DMS 273 (cell line): Measurements from ENCODE around the gene CENPP.

Experiments
- DNase-seq: peaks from one replicate; lab custom pipeline; 2025; ENCODE audit not compliant: unreplicated experiment; lab: John Stamatoyannopoulos, UW

The CENPP gene

DNA sequence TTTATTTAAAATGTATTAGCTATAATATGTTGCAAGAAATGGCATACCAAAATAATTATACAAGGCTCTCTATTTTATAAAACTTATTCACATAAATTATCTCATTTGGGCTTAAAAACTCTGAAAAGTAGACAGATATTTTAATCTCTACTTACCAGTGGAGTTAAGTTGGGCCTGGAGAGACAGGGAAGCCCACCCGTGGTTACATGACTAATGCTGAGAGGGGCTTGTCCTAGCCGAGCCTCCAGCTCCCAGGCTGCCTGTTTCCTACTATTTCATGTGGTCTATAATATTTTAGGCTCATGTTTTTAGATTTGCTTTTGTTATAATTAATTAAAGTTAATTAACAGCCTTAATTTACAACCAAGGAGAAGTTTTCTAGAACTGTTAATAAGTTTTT lies 177.4 kb downstream of the CENPP start:
- no peak for DNase-seq

DNA sequence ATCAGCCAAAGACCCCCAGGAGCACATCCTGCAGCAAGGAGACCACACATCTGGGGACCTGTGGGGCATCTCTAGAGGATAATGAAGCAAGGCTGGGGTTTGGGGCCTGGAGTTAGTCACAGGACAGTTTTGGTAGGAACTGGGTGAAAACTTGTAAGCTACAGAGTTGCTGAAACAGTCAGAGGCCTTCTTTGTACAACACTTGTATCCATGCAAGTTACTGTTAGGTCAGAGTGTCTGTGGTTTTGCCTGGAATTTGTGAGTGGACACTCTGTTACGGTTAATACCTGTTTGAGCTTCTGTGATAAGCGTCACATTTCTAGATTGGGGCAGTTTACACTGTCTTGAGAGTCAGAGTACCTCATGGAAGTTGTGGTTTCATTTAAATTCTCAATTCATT lies 179.1 kb downstream of the CENPP start:
- no peak for DNase-seq

DNA sequence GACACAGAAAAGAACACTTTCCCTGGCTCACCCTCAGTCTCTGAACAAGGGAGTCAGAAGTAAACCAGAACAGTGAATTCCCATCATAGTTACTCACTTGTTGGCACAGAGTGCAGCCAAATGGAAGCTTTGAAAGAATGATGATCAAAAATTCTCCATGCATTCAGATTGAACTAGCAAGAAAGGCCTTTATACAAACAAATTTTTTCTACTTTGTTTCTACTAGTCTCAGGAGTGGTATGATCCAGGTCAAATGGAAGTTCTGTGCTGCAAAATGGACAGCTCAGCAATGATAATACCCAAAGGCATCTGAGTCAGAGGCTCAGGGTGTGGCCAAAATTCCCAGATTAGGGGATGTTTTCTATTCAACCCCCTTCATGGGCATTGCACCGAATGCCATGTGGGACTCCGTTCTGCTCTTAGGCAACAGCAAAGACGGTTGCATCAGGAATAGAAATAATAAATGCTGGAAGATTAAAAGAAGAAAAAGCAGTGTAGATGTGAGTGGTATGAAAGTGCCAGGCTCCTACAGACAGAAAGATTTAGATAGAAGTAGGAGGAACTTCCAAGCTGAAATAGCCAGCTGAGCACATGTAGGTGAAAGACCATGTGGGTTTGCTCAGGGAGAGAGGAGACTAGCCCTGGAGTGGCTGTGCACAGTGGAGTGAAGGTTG lies 180.6 kb downstream of the CENPP start:
- DNase-seq: no peak

DNA sequence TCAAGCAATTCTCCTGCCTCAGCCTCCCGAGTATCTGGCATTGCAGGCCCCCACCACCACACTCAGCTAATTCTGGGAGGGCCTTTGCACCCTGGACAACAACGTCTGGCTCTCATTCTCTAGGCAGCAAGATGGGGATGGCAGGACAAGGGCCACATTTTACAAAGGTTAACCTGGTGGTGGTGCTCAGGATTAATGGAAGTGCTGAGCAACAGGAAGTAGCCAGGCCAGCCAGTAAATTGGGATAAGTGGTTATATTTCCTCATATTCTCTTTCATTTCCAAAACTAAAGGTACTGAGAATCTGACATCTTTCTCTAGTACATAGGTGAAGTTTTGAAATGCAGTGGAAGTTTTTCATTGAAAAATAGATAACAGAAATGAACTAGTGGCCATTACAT lies 181.3 kb downstream of the CENPP start:
- no peak for DNase-seq

DNA sequence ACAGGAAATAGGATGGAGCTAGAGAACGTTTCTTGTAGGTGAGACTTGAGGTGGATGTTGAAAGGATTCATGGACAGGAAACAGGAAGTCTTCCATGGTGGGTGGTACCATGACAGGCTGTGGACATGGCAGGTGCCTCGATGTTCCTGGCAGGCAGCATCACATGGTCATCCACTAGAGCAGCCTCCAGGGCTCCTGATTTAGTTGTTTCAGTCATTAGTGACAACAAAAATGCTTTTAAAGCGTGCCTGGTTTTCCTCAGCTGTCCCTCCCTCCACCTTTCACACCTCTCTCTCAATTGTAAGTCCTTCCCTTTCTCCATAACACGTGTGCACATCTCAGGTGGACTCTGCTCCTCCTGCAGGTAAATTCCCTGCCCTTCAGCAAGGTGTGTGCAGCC lies 181.7 kb downstream of the CENPP start:
- no peak for DNase-seq

DNA sequence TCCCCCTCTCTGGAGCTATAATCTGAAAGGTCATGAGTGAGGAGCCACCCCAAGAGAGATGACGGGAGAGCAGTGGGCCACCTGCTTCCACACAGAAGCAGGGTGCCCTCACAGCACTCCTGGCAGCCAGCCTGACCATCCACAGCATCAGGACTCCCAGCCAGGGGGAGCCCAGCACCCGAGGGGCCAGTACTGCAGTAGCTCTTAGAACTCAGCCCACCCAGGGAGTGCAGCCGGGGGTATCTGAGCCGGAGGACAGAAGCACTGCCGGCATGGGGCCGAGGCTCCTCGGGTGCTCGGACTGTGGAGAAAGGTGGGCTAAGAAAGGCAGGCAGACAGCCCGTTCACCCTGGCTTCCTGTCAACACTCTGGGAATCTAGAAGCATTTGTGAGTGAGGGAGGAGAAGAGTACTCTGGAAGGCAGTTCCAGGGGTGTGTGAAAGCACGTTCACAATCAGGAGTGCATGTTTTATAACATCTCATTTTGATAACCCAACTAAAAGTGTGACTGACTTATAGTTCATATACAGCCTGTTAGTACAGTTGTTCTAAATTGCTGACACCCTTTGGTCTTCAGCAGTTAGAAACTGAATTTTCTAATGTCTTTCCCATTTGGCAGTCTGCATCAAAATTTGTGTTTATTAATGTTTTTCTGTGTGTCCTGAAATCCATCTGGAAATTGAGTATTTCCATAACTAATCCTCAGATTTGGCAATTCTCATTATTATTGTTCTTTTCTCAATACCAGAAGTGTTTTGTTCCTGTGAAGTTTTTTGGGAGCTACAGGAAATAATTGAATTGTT lies 182.5 kb downstream of the CENPP start:
- no peak for DNase-seq

DNA sequence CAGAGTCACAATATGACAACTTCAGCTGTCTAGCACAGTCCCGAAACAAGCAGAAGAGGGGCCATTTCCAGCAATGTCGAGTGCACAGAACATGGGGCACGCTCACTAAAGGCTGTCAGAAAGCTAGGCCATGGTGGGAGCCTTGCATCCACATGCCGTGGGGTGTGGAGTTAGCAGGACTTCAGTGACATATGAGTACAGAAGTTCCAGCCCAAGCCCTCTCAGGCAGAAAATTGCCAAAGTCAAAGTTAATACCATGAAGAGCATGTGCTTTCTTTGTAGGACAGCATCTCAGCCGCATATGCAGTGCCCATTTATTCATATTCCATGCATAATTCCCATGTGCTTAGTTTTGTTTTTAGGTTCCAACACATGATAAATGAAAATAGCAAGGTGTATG lies 183.3 kb downstream of the CENPP start:
- DNase-seq: no peak

DNA sequence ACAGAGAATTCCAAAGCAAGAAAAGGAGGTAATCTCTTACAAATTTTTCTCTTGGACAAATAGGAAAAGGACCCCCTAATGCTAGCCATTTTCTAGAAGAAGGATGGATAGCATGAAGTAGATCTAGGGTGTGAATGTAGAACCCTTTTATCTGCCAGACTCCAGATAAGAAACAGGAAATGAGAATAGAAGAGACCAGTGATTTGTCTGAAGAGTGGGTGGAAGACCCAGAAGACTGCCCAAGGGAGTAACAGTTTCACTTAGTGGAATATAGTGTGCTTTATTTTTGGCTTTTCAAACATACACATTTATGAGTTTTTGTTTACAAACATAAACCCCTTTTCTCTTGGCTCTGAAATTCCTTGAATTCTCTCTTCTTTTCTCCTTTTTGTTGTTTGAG lies 185.0 kb downstream of the CENPP start:
- DNase-seq: no peak

DNA sequence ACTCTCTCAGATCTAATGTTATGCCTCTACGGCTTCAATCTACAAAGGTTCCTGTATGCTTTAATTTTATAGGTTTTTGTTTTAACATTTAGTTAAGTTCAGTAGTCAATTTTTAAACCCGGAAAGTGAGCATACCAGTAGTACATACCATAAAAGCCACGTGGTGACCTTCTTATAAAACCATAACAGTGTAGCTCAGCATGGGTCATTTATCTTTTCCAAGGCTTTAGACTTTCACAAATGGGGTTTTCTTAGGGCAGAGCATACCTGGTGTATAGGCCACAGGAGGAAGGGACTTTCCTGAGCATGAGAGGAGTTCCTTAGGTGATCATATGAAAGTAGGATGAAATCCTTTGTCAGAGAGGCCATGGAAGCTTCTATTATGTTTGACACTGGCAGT lies 186.9 kb downstream of the CENPP start:
- DNase-seq: no peak

DNA sequence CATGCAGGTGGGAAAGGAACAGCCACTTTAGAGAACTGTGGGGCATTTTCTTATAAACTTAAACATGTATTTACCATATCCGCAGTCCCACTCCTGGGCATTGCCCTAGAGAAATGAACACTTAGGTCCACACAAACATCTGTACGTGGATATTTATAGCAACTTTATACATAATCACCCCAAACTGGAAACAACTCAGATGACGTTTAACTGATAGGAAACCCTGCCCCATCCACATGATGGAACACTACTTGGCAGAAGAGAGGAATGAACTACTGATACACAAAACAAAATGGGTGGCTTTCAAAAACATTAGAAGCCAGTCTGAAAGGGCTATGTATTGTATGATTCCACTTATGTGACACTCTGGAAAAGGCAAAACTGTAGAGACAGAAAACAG lies 187.6 kb downstream of the CENPP start:
- no peak for DNase-seq

DNA sequence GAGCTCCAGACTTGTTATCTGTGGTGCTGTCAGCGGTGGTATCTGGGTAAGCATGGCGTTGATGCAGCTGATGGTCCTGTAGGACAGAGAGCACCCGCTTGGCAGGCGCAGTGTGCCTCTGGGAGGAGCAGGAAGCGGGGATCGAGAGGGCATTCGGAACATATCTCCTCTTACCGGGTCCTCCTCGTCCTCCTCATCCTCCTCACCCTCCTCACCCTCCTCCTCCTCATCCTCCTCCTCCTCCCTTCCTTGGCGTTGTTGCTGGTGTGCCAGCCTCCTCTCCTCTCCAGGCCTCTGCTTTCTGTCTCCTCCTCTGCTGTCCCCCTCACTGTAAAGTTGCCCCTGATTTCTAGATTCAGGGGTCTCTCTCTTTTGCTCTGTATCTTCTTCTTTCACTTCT lies 188.9 kb downstream of the CENPP start:
- DNase-seq: no peak

DNA sequence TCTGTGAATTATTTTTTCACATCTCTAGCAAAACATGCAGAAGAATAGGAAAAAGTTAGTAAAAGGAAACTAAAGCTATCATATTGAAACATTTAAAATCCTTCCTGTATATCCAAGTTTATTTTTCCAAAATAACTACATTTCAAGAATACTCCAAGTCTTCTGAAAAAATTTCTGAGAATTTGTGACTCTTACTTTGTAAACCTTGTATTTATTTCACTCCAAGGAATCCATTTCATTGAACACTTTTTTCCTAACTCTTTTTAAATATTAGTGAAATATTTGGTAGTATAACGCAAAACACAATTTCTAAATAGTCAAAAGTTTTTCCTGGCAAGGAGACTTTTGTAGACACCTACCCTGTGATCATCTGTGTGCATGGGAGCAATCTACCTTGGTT lies 190.8 kb downstream of the CENPP start:
- DNase-seq: no peak

DNA sequence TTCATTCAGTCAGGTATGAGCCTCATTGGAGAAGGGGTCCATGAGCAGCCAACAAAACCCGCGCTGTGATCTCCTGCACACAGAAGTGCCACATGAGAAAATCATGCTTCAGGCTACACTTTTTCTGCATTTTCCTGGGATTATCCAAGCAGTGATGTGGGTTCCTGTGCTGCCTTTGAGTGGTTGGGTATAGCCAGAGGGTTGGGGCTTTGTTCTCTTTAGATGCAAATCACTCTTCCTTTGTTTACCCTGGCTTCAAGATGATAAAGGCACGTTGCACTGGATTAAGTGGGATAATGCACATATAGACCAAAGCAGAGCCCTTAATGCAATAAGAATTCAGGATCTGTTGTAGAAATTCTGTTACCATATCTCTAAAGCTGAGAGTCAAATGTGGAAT lies 191.3 kb downstream of the CENPP start:
- no peak for DNase-seq

DNA sequence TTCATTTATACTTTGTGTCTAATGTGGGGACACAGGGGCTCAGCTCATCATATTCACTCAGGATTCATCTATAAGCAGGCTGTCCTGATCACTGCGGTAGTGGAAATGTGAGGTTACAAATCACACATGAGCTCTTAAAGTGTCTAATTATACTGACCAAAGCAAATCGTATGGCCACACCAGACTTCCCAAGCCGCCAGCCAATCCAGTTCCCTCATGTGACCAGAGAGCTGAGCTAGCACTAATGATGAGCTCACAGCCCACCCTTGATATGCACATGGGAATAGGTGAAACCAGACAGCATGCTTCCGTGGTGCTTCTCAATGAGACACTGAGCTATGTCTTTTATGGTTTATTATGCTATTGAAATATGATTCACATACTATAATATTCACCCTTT lies 192.4 kb downstream of the CENPP start:
- DNase-seq: no peak

DNA sequence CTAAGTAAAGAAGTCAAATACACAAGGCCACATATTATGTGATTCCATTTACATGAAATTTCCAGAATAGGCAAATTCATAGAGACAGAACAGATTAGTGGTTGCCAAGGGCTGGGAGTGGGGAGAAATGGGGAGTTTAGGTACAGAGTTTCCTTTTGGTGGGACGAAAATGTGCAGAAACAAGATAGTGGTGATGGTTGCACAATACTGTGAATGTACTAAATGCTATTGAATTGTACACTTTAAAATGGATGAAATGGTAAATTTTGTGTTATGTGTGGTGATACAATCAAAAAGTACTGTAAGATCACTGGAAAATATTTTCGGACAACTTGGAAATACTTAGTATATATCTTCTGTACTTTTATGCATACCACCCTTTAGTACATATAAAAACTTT lies 195.1 kb downstream of the CENPP start:
- no peak for DNase-seq

DNA sequence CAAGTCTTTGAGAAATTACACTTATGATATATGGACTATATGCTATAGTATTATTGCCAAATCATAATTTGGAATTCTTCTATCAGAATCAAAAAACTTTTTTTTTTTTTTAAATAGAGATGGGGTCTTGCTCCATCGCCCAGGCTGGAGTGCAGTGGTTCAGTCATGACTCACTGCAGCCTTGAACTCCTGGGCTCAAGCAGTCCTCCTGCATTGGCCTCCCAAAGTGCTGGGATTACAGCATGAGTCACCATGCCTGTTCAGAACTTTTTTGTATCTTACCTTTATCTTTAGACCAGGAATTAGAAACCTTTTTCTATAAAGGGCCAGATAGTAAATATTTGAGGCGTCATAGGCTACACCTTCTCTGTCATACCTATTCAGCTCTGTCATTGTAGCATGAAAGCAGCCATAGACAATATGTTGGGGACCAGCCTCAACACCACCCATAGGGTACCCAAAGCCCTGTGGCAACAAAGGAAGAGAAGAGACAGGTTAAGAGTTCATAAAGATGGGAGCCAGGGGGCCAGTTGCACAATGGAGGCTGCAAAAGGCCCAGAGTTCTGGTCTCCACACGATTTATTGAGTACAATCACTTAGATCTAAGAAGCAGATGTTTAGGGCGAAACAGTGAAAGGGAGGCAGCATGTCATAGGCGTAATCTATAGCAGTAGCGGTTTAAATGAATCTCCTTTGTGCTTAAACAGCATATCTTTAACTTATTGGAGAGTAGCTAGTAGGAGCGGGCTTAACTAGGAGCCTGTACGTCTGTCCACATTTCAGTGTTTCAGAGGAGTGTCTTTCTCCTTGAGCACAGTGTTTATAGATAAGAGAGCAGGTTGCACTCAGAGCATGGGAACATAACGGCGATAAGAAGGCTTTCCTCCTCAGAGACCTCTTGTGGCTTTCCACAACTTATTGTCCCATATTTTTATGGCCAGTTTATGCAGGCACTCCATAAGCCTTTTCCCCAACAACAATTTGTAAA lies 197.5 kb downstream of the CENPP start:
- no peak for DNase-seq

DNA sequence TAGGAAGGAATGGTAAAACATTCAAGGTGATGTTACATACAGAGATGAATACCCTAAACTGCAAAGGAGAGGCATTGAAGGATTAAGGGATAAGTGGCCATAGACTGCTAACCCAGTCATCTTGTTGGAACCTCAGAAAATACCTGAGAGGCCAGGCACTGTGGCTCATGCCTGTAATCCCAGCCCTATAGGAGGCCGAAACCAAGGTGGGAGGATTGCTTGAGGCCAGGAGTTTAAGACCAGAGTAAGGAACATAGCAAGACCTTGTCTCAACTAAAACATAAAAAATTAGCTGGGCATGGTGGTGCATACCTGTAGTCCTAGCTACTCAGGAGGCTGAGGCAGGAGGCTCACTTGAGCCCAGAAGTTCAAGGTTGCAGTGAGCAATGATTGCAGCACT lies 199.1 kb downstream of the CENPP start:
- DNase-seq: no peak

DNA sequence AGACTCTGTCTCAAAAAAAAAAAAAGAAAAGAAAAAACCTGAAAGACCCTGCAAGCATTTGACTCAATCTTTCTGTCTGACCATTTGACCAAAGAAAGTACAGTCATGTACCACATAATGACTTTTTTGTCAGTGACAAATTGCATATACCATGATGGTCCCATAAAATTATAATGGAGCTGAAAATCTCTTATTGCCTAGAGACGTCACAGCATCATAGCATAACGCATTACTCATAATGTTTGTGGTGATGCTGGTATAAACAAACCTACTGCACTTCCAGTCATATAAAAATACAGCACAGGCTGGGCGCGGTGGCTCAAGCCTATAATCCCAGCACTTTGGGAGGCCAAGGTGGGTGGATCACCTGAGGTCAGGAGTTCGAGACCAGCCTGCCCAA lies 199.6 kb downstream of the CENPP start:
- no peak for DNase-seq

DNA sequence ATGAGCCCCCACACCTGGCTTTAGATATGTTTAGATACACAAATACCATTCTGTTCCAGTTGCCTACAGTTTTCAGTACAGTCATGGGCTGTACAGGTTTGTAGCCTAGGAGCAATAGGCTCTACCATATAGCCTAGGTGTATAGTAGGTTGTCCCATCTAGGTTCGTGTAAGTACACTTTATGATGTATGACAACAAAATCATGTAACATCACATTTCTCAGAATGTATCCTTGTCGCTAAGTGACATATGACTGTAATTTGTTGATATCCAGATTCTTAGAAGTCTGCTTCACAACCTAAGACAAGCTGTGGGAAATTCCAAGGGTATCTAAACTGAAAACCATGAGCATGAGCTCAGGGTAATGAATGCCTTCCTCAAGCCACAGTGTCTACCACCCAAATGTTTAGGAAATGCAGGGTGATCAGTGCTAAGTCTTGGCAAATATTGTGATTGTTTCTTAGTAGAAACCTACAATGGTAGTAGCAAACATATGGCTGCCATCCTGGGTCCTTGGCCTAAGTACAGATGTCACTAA lies 201.6 kb downstream of the CENPP start:
- DNase-seq: no peak

DNA sequence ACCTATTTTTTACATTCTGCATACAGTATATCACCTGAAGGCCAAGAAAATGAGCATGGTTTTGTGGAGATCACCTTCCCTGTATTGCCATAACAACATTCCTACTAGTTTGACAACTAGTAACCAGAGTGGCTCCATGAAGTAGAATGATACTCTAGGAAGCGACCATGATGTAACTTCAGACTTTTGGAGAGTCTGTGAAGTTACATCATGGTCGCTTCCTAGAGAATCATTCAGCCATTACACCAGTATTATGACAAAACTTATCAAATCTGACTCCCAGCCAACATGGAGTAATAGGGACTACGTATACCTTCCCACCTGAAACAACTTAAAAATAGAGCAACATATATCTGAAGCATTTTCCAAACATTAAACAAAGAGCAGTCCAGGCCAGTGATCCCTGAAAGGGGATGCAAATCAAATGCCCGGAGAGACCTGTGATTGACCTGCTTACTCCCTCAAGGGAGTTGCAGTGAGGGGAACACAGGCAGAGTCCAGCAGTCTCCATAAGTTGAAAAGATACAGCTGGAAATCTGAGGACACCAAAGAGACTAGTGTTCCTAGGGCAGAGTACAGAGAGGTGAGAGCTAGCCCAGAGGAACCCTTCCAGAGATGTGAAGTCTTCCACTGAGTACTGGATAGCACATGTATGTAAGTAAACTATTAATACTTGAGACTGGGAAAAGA lies 202.2 kb downstream of the CENPP start:
- no peak for DNase-seq

DNA sequence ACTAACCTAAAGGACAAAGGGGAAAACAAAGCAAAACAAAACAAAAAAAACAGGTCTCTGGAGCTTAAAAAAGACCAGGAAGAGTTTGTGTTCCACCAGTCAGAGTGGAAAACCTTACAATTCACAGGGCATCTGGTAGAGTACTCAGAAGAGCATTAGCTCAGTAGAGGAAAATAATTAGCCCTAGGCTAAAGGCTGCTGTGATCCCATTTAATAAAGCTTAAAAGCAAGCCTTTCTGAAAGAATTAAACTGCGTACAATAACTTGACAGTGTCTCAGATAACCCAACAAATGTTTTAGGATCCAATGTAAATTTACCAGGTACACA lies 202.7 kb downstream of the CENPP start:
- DNase-seq: no peak
